ENCODE measurements around the gene TOX2. TPM values are rescaled to one million over a fixed set of nuclear protein-coding genes. Genes with fewer than 3 reads are reported as not detected.

The TOX2 gene
- total and polyA plus RNA-seq, 2 of the 4 experiments (the other 2 are of a cell fraction), result 1.3 to 17.5 TPM

GRCh38 chr20:43969501-43970182 lies 55.0 kb downstream of the TOX2 start:
- no peak overlapping the region for H3K56ac ChIP-seq (ENCODE audit: extremely low read depth, insufficient read depth, low read length)
- H3K27me3 ChIP-seq (ENCODE audit: control insufficient read depth, insufficient read depth, low read length), result no peaks in the 10 kb centered on the region
- no peak overlapping the region for H3K14ac ChIP-seq (replicated peaks; ENCODE audit: low read depth, low read length)
- H2AK9ac ChIP-seq (replicated peaks; ENCODE audit: low read depth, low read length, poor library complexity), result no peak overlapping the region
- H2BK5ac ChIP-seq (ENCODE audit: low read depth, low read length, poor library complexity, severe bottlenecking), result no peak overlapping the region
- no peak overlapping the region for H3K9ac ChIP-seq (ENCODE audit: low read depth, low read length)
- no peak overlapping the region for H4K8ac ChIP-seq (ENCODE audit: low read depth in 2 of 2, low read length in 2 of 2)
- peaks cover 17% of the 10 kb centered on the region; the same call in 1 of the 2 replicates for H4K20me1 ChIP-seq (ENCODE audit: insufficient read depth, low read length)
- in situ Hi-C loops (cut with MboI; ENCODE audit: low sequenced_read_pairs), result no loop called here
- H2BK120ac ChIP-seq (ENCODE audit: low read depth, low read length), result no peak overlapping the region
- no peak overlapping the region for H3K4ac ChIP-seq (ENCODE audit: low read depth, low read length)
- no peak overlapping the region for H4K91ac ChIP-seq (ENCODE audit: insufficient read depth, low read depth, low read length)
- no peak overlapping the region for H3K23ac ChIP-seq (ENCODE audit: low read depth, low read length)
- H3K36me3 ChIP-seq (ENCODE audit: control insufficient read depth, insufficient read depth, low read length), result no peaks in the 10 kb centered on the region; the same call in 1 of the 2 replicates
- H3K79me1 ChIP-seq (ENCODE audit: low read depth in 1 of 2, low read length in 2 of 2), result peaks cover 59 to 86% of the 10 kb centered on the region in 2 experiments
- H2AK5ac ChIP-seq (ENCODE audit: low read depth, low read length), result no peak overlapping the region; the same call in 1 of the 2 replicates
- intact Hi-C loops (cut with micrococcal nuclease), result no loop called here
- DNase-seq (no peak), ATAC-seq (ENCODE audit: low read depth) (no peak)
- no peak overlapping the region for H3K27ac ChIP-seq (ENCODE audit: insufficient read depth, low read length)
- peaks cover 3% of the 10 kb centered on the region for H3K4me1 ChIP-seq (ENCODE audit: control insufficient read depth, insufficient read depth, low read length)
- H3K4me2 ChIP-seq (ENCODE audit: low read depth, low read length), result no peak overlapping the region
- H2AFZ ChIP-seq (replicated peaks; ENCODE audit: low read length, poor library complexity), result no peak overlapping the region
- H3K9me1 ChIP-seq (ENCODE audit: insufficient read depth, low read length), result peaks cover 35% of the 10 kb centered on the region
- WGBS, 2 experiments (ENCODE audit: extremely low coverage in 2 of 2, insufficient read length in 1 of 2), result 94% methylated on average over 2 of the region's 8 CpGs; no CpG with 5 or more reads in 1 of the 2 experiments
- ChIA-PET CTCF (no interaction called here), POLR2A (ENCODE audit: unreplicated experiment) (no interaction called here)
- no peak overlapping the region for H2BK20ac ChIP-seq (ENCODE audit: low read depth, low read length)
- no peaks in the 10 kb centered on the region for H3K9me3 ChIP-seq (ENCODE audit: control insufficient read depth, insufficient read depth, low read length)
- no peak overlapping the region for H4K5ac ChIP-seq (ENCODE audit: low read depth, low read length)
- H3K18ac ChIP-seq (ENCODE audit: low read depth, low read length), result no peak overlapping the region
- no peak for TF ChIP-seq USF2 (IDR thresholded peaks at IDR 0.05; ENCODE audit: low read depth, low read length)
- no peak for TF ChIP-seq RAD21 (IDR thresholded peaks at IDR 0.05; ENCODE audit: low read length)
- TF ChIP-seq CHD1 (IDR thresholded peaks at IDR 0.05; ENCODE audit: low read depth, low read length), result no peak
- TF ChIP-seq MXI1 (IDR thresholded peaks at IDR 0.05; ENCODE audit: borderline replicate concordance, low read depth, low read length), result no peak
- TF ChIP-seq POLR2A (IDR thresholded peaks at IDR 0.05; ENCODE audit: low read depth, low read length), result no peak
- TF ChIP-seq SMC3 (IDR thresholded peaks at IDR 0.05; ENCODE audit: low read depth, low read length), result no peak
- no peak for TF ChIP-seq MAFK (IDR thresholded peaks at IDR 0.05; ENCODE audit: low read depth, low read length)
- no peak for TF ChIP-seq CTCF (conservative IDR thresholded peaks at IDR 0.05; ENCODE audit: low read depth, low read length)
- no peak for TF ChIP-seq CEBPB (IDR thresholded peaks at IDR 0.05; ENCODE audit: low read depth, low read length)
- TF ChIP-seq RCOR1 (IDR thresholded peaks at IDR 0.05; ENCODE audit: insufficient replicate concordance, low read length), result no peak
- no peak for TF ChIP-seq RFX5 (IDR thresholded peaks at IDR 0.05; ENCODE audit: low read depth, low read length)
- TF ChIP-seq BHLHE40 (IDR thresholded peaks at IDR 0.05; ENCODE audit: low read depth, low read length), result no peak
- TF ChIP-seq MAZ (IDR thresholded peaks at IDR 0.05; ENCODE audit: borderline replicate concordance, low read depth, low read length), result no peak
- no peak for TF ChIP-seq FOS (IDR thresholded peaks at IDR 0.05; ENCODE audit: low read depth, low read length)
- no peak for TF ChIP-seq ELK1 (IDR thresholded peaks at IDR 0.05; ENCODE audit: borderline replicate concordance, low read depth, low read length)
- TF ChIP-seq NFE2L2 (IDR thresholded peaks at IDR 0.05; ENCODE audit: low read depth, low read length), result no peak
- BruUV-seq (replicated peaks), result no TSS peak
- H2BK15ac ChIP-seq (ENCODE audit: low read depth, low read length), result no peak overlapping the region
- H3K4me3 ChIP-seq (ENCODE audit: insufficient read depth, low read depth, low read length), result no peak overlapping the region
- dilution Hi-C loops (cut with HindIII; ENCODE audit: low sequenced_read_pairs, unreplicated experiment), result no loop called here

Measured in IMR-90 (cell line).